ENCODE data around the gene NOTCH2.
"Not testable (repeated sequence)": the region's sequence is repeated elsewhere in the genome, so short reads cannot be mapped to it uniquely, and the experiment has no call there.

- TF ChIP-seq CTCF (IDR thresholded peaks at IDR 0.05; ENCODE audit: low read depth, low read length); MAX (IDR thresholded peaks at IDR 0.05; ENCODE audit: low read depth, low read length); POLR2A (IDR thresholded peaks at IDR 0.05; ENCODE audit: extremely low read depth, insufficient read length); MYC (IDR thresholded peaks at IDR 0.05; ENCODE audit: low read depth, low read length): not testable (repeated sequence)
These were observed 54.5 kb downstream of the NOTCH2 start for GRCh38 chr1:120014978-120015377.
